ENCODE results near the gene ZBTB16.

ZBTB16 gene

DNA sequence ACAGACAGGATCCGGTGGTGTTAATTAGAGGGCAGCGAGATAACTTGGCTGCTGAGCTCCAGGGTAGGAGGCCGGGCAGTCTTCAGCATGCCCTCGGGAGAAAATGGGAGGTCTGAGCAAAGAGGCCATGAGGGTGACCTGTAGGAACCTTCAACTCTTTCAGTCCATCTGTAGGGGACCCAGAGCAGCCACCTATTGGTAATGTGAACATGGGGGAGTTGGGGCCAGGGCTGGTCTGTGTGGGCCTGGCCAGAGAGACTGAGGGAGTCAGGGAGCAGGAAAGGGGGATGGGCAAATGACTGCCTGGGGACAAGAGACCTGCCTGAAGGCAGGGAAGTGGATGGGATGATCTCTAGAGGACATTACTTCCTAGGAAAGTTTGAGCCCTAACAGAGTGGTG lies 135.6 kb downstream of the ZBTB16 start:
- H3K4me2 ChIP-seq = no peak overlapping the region
- TF ChIP-seq, protein P1, sequence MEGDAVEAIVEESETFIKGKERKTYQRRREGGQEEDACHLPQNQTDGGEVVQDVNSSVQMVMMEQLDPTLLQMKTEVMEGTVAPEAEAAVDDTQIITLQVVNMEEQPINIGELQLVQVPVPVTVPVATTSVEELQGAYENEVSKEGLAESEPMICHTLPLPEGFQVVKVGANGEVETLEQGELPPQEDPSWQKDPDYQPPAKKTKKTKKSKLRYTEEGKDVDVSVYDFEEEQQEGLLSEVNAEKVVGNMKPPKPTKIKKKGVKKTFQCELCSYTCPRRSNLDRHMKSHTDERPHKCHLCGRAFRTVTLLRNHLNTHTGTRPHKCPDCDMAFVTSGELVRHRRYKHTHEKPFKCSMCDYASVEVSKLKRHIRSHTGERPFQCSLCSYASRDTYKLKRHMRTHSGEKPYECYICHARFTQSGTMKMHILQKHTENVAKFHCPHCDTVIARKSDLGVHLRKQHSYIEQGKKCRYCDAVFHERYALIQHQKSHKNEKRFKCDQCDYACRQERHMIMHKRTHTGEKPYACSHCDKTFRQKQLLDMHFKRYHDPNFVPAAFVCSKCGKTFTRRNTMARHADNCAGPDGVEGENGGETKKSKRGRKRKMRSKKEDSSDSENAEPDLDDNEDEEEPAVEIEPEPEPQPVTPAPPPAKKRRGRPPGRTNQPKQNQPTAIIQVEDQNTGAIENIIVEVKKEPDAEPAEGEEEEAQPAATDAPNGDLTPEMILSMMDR (conservative IDR thresholded peaks at IDR 0.05; ENCODE audit: low read depth, low read length) = no peak
- H3K9ac ChIP-seq = no peak overlapping the region
- H3K27me3 ChIP-seq (ENCODE audit: insufficient read depth, low read depth) = no peaks in the 10 kb centered on the region
- H3K4me3 ChIP-seq (IDR thresholded peaks at IDR 0.05; ENCODE audit: insufficient read depth, low read depth, low read length) = no peak overlapping the region
- no peaks in the 10 kb centered on the region for H3K79me2 ChIP-seq (ENCODE audit: insufficient read depth, low read depth)
- H3K4me1 ChIP-seq (ENCODE audit: low read depth, poor library complexity, severe bottlenecking) = no peaks in the 10 kb centered on the region
- H3K27ac ChIP-seq = no peak overlapping the region
- no peaks in the 10 kb centered on the region for H3K36me3 ChIP-seq (ENCODE audit: insufficient read depth)
- H4K20me1 ChIP-seq (ENCODE audit: insufficient read depth) = no peaks in the 10 kb centered on the region
- no peak overlapping the region for H2AFZ ChIP-seq (ENCODE audit: low read depth)

- H3K36me3 ChIP-seq (ENCODE audit: insufficient read depth) = no peaks in the 10 kb centered on the region
- H3K27ac ChIP-seq = no peak overlapping the region
- no peak overlapping the region for H3K9ac ChIP-seq
- no peak overlapping the region for H3K4me3 ChIP-seq (IDR thresholded peaks at IDR 0.05; ENCODE audit: insufficient read depth, low read depth, low read length)
- no peaks in the 10 kb centered on the region for H4K20me1 ChIP-seq (ENCODE audit: insufficient read depth)
- H3K4me1 ChIP-seq (ENCODE audit: low read depth, poor library complexity, severe bottlenecking) = no peaks in the 10 kb centered on the region
- H3K4me2 ChIP-seq = no peak overlapping the region
- no peaks in the 10 kb centered on the region for H3K27me3 ChIP-seq (ENCODE audit: insufficient read depth, low read depth)
- no peaks in the 10 kb centered on the region for H3K79me2 ChIP-seq (ENCODE audit: insufficient read depth, low read depth)
- TF ChIP-seq, protein P1 (conservative IDR thresholded peaks at IDR 0.05; ENCODE audit: low read depth, low read length) = no peak
- H2AFZ ChIP-seq (ENCODE audit: low read depth) = no peak overlapping the region
These were observed 136.6 kb downstream of the ZBTB16 start for GRCh38 chr11:114195981-114196731.

- H3K9ac ChIP-seq = no peak overlapping the region
These were observed 137.6 kb downstream of the ZBTB16 start for GRCh38 chr11:114196997-114197703.

GRCh38 chr11:114197799-114198500 lies 138.4 kb downstream of the ZBTB16 start:
- H3K27me3 ChIP-seq (ENCODE audit: insufficient read depth, low read depth) = no peaks in the 10 kb centered on the region
- H2AFZ ChIP-seq (ENCODE audit: low read depth) = no peak overlapping the region
- no peaks in the 10 kb centered on the region for H4K20me1 ChIP-seq (ENCODE audit: insufficient read depth)
- no peak overlapping the region for H3K4me3 ChIP-seq (IDR thresholded peaks at IDR 0.05; ENCODE audit: insufficient read depth, low read depth, low read length)
- TF ChIP-seq, protein P1 (conservative IDR thresholded peaks at IDR 0.05; ENCODE audit: low read depth, low read length) = no peak
- no peak overlapping the region for H3K9ac ChIP-seq
- H3K36me3 ChIP-seq (ENCODE audit: insufficient read depth) = no peaks in the 10 kb centered on the region
- no peak overlapping the region for H3K4me2 ChIP-seq
- H3K27ac ChIP-seq = no peak overlapping the region
- no peaks in the 10 kb centered on the region for H3K4me1 ChIP-seq (ENCODE audit: low read depth, poor library complexity, severe bottlenecking)
- no peaks in the 10 kb centered on the region for H3K79me2 ChIP-seq (ENCODE audit: insufficient read depth, low read depth)

More at GRCh38 chr11:114196997-114197703, 137.6 kb downstream of the ZBTB16 start:
- no peak overlapping the region for H3K27ac ChIP-seq
- H3K4me1 ChIP-seq (ENCODE audit: low read depth, poor library complexity, severe bottlenecking) = no peaks in the 10 kb centered on the region
- no peaks in the 10 kb centered on the region for H4K20me1 ChIP-seq (ENCODE audit: insufficient read depth)
- TF ChIP-seq, protein P1 (conservative IDR thresholded peaks at IDR 0.05; ENCODE audit: low read depth, low read length) = no peak
- no peaks in the 10 kb centered on the region for H3K36me3 ChIP-seq (ENCODE audit: insufficient read depth)
- no peak overlapping the region for H2AFZ ChIP-seq (ENCODE audit: low read depth)
- no peaks in the 10 kb centered on the region for H3K79me2 ChIP-seq (ENCODE audit: insufficient read depth, low read depth)
- H3K4me2 ChIP-seq = no peak overlapping the region
- no peaks in the 10 kb centered on the region for H3K27me3 ChIP-seq (ENCODE audit: insufficient read depth, low read depth)
- no peak overlapping the region for H3K4me3 ChIP-seq (IDR thresholded peaks at IDR 0.05; ENCODE audit: insufficient read depth, low read depth, low read length)
